M059J (cell line): ENCODE measurements around the gene NDNF. TPM values are rescaled to one million over a fixed set of nuclear protein-coding genes. Genes with fewer than 3 reads are reported as not detected.
A peak's percentile ranks its signal among the peaks of the same experiment; 100 is the strongest.

Source experiments
- DNase-seq: peaks from one replicate; pipeline ENCODE4 v3.0.0-alpha.2; 2012; ENCODE audit warnings: low read depth
- total RNA-seq: library from RNA; depleted of rRNA; stranded (reverse); fragments of >200 nt; shearing (Covaris generic); gene quantifications from 2 replicates; pipeline ENCODE4 v1.2.3, GENCODE V29; 2014; rRNA removed

The NDNF gene
- total RNA-seq, result 0.37 TPM in 1 of 2 replicates, not detected in the other

DNA sequence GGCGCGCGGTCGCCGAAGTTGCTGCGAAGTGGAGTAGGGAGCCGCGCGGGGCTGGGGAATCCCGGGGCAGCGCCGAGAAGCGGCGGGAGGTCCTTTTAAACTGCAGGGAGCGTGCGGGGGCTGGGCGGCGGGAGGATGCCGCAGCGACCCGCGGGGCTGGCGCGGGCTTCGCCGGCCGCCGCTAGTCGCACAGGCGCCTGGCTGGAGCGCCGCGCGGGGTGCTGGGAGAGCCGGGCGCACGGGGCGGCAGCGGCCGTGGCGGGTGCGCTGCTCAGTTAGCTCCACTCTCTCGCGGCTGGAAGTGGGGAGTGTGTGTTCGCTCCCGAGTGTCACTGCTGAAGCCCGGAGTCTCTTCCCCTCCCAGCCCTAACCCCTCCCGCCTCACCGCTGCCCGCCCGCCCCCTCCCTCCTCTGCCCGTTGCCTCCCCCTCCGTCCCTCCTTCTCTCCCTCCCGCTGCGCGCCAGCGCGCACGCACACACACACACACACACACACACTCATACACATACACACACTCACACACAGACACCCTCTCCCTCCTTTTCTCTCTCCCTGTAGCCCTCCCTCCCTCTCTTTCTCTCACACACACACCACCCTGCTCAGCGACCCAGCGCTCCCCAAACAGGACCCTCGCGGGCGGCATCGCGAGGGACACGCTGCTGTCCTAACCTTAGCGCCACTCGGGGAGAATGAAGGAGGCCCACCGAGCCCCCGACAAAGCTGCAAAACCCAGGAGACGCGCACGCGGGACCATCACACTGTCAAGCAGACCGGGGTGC lies at the start of gene NDNF:
TSS of gene NDNF (minus strand) at position 312 of the 780 bp plus-strand sequence. CDS start 26,698 bp downstream, outside the sequence.
- peak; percentile 8 for DNase-seq

- no peak for DNase-seq
Measured at GRCh38 chr4:121119715-121120114, 47.4 kb upstream of the NDNF start.

- no peak for DNase-seq
Measured at GRCh38 chr4:121118344-121118743, 46.0 kb upstream of the NDNF start.

DNA sequence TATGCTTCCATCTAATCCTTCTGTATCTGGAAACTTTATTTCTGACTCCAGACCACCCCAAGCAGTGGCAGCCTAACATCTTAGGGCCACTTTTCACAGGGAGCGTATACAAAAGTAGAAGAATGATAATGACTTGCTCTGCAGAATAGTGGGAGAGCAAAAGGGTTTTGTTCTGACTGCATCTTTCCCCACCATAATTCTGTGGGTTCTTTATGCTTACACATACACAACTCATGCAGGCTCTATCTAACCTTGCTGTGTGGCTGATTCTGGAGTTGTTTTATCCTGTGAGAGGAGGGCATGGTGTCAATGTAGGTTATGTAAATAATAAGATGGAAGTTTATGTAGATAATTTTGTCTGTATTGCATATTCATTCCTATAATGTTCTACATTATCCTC lies 42.4 kb upstream of the NDNF start:
- DNase-seq, result no peak

DNA sequence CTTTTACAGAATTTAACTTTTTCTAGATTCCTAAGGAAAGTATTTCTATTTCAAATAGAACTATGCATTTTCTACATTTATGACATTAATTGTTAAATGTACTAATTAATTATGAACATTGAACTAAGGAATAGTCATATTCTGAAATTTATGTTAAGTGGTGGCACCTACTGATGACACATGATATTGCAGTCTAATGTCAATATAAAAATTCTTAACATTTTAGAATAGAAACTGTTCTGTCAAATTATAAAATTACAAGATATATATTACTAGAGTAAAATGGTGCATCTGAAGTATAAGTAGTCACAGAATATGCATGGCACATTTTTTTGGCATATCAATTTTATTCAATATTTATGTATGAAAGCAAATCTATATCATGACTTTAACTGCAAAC lies 40.2 kb upstream of the NDNF start:
- DNase-seq, result no peak

DNA sequence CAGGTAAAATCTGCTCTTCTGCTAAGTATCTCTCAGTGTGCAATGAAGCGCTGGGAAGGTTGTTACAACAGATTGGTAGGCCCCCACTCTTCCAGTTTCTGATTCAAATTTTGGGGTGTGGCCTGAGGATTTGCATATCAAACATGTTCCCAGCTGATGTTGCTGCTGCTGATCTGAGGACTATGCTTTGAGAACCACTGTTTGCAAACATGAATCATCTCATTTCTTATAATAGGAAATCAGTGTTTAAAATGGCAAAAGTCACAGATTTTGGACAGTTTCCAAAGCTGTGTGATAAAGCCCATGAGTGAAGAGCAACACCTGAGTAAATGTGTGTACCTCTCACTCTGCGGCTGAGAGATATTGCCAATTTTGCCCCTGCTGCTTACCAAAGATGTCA lies 36.2 kb upstream of the NDNF start:
- no peak for DNase-seq

GRCh38 chr4:121107507-121107906 lies 35.2 kb upstream of the NDNF start:
- DNase-seq, result no peak

GRCh38 chr4:121100093-121100775 lies 27.9 kb upstream of the NDNF start:
- no peak for DNase-seq

GRCh38 chr4:121098266-121098665 lies 25.9 kb upstream of the NDNF start:
- DNase-seq, result no peak

- DNase-seq, result peak; percentile 15
Measured at GRCh38 chr4:121096629-121097028, 24.3 kb upstream of the NDNF start.

GRCh38 chr4:121096191-121096590 lies 23.9 kb upstream of the NDNF start:
- DNase-seq, result no peak

DNA sequence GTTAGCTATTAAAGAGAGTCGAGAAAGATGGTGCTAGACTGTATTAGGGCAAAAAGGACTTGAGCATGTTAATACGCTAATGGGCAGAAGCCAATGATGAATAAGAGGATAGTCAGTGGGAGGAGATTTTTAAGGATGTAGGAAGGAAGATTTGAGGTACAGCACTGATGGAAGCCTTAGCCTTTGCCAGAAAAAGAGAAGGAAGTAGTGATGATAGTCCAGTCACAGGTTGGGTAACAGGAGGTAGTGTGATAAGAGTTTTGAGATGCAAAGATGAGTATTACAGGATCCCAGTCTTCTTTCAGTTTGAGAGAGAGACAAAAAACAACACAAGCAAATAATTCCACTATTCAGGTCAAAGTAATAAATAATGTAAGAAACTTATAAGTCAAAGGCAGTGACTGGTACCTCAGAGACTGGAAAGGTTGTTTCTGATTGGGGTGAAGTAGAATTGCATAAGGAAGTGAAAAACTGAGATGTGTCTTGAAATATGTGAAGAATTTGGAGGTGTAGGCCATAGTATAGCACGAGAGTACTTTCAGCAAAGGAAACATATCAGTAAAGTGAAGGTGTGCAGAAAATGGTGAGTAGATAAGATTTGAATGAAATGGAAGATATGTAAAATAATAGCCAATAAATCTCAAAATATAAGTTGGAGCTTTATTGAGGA lies 22.1 kb upstream of the NDNF start:
- no peak for DNase-seq

DNA sequence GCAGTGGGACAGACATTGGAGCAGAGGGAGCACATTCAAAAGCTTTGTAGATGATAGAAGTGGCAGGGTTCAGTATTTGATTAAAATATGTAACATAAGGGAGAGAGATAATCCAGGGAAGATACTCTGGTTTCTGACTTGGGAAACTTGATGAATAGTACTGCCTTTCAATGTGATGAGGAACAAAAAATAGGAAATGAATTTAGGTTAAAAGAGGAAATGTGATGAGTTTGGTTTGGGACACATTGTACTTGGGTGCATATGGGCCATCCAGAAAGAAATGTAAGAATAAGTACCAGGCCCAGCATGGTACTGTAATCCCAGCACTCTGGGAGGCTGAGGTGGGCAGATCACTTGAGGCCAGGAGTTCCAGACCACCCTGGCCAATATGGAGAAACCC lies 20.9 kb upstream of the NDNF start:
- no peak for DNase-seq

- DNase-seq, result no peak
Measured at GRCh38 chr4:121091941-121092340, 19.6 kb upstream of the NDNF start.

GRCh38 chr4:121088867-121089266 lies 16.5 kb upstream of the NDNF start:
- DNase-seq, result no peak

- no peak for DNase-seq
Measured at GRCh38 chr4:121079376-121079775, 7.0 kb upstream of the NDNF start.

DNA sequence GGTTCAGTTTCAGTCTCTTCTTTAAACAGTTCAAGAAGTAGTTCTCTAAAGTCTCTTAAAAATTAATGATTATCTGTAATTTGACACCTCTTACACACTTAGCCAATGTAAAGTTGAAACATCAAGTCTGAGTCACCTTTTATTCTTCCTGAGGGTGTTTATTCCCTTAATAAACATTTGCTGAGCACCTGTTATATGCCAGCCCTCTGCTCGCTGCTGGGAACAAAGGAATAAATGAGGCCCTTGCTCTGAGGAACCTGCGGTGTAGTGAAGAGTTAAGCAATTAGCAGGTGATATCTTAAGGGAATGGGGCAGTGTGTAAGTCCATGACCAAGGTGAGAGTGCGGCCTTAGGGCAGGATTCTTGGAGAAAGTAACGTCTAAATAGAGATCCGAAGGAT lies 5.2 kb upstream of the NDNF start:
- DNase-seq, result no peak

- no peak for DNase-seq
Measured at GRCh38 chr4:121076416-121076815, 4.1 kb upstream of the NDNF start.

GRCh38 chr4:121073672-121074381 lies 1.5 kb upstream of the NDNF start:
- no peak for DNase-seq

DNA sequence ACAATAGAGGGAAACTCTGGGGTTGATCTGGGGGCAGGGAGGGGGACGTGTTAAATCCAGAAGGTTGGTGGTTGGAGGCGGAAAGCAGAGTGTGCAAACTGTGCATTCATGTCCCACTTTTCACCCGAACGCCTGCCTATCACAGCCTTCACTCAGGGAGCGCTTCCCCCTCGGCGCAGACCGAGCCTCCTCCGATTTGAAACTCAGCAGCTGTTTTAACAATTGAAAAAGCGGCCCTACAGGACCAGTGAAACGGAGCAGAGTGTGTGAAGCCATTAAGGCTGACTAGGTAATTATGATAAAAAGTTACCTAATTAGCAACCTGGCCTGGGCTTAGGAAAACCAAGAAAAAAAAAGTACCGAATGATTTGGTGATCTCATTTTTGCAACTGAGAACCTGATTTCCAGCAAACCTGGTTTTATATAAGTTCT lies 685 bp upstream of the NDNF start:
- no peak for DNase-seq

- DNase-seq, result peak; percentile 3
Measured at GRCh38 chr4:121071640-121072223, 603 bp downstream of the NDNF start.
